SK-N-SH treated with all-trans-retinoic acid at 6 μM for 48 hours (cell line): ENCODE results near the gene PPP1R13B.

Experiments used
- CREB5 ChIP-seq: fragments of 250-450 bp; sonication (Bioruptor Pico); IDR thresholded peaks from 2 replicates; pipeline ENCODE4 v1.5.1; 2020; ENCODE audit warnings: low read depth, mild to moderate bottlenecking, moderate library complexity
- CSDC2 ChIP-seq: fragments of 250-450 bp; sonication (Bioruptor Pico); IDR thresholded peaks from 2 replicates; pipeline ENCODE4 v1.5.0; 2020; ENCODE audit warnings: mild to moderate bottlenecking, moderate library complexity
- ESRRG ChIP-seq: fragments of 250-450 bp; sonication (Bioruptor Pico); IDR thresholded peaks from 2 replicates; pipeline ENCODE4 v1.6.1; 2021; ENCODE audit warnings: mild to moderate bottlenecking
- GLIS3 ChIP-seq: fragments of 250-450 bp; sonication (Bioruptor Pico); IDR thresholded peaks from 2 replicates; pipeline ENCODE4 v1.5.0; 2020; ENCODE audit warnings: mild to moderate bottlenecking, moderate library complexity
- PATZ1 ChIP-seq: fragments of 250-450 bp; sonication (Bioruptor Pico); IDR thresholded peaks from 2 replicates; pipeline ENCODE4 v1.8.0; 2020; ENCODE audit warnings: mild to moderate bottlenecking, moderate library complexity, borderline replicate concordance
- PPARA ChIP-seq: fragments of 250-450 bp; sonication (Bioruptor Pico); IDR thresholded peaks from 2 replicates; pipeline ENCODE4 v1.5.0; 2020; ENCODE audit warnings: mild to moderate bottlenecking, borderline replicate concordance
- TOX ChIP-seq: fragments of 250-450 bp; sonication (Bioruptor Pico); IDR thresholded peaks from 2 replicates; pipeline ENCODE4 v1.8.0; 2021; ENCODE audit warnings: mild to moderate bottlenecking, moderate library complexity, borderline replicate concordance
- ZFP3 ChIP-seq: fragments of 250-450 bp; sonication (Bioruptor Pico); IDR thresholded peaks from 2 replicates; pipeline ENCODE4 v1.5.0; 2020; ENCODE audit warnings: mild to moderate bottlenecking, moderate library complexity
- ZNF565 ChIP-seq: fragments of 450-650 bp; formaldehyde crosslinking; conservative IDR thresholded peaks from 2 replicates; pipeline ENCODE4 v1.5.0; 2020; ENCODE audit warnings: low read depth, mild to moderate bottlenecking, moderate library complexity

GRCh38 chr14:103704708-103705107, 142.7 kb downstream of the PPP1R13B start:
- TF ChIP-seq ZFP3 (no peak), CSDC2 (CRISPR knock-in tag) (no peak), ESRRG (CRISPR knock-in tag) (no peak), ZNF565 (CRISPR knock-in tag) (no peak), CREB5 (CRISPR knock-in tag) (no peak), TOX (CRISPR knock-in tag) (no peak), PPARA (CRISPR knock-in tag) (no peak), GLIS3 (CRISPR knock-in tag) (no peak), PATZ1 (no peak)
